HepG2 (cell line): ENCODE measurements around the gene CD7. TPM values are rescaled to one million over a fixed set of nuclear protein-coding genes. Genes with fewer than 3 reads are reported as not detected.

ENCODE experiments used
- ATAC-seq: fragments of 200-7000 bp; cut with Tn5 transposase; 3 replicates; pipeline ENCODE4 v1.9.1; 2020; ENCODE audit warnings: mild to moderate bottlenecking, moderate library complexity
- BruUV-seq: library from RNA; stranded (reverse); fragments of 400-500 nt; replicated peaks from 2 replicates; lab custom pipeline; 2021; lab: Mats Ljungman, UMichigan
- CTCF ChIA-PET: fragments of 300-600 bp; formaldehyde crosslinking; extraction: SDS; loops from one replicate; lab custom pipeline; 2021; ENCODE audit warnings: low total read pairs, inconsistent platforms, low intra/inter-chr PET ratio; lab: Yijun Ruan, JAX
- POLR2A ChIA-PET: fragments of 350-600 bp; sonication (Branson Sonifier 250); formaldehyde crosslinking; loops from one replicate; lab custom pipeline; 2020; ENCODE audit warnings: antibody characterized with exemption, inconsistent platforms; lab: Yijun Ruan, JAX
- DNase-seq: peaks from one replicate; pipeline ENCODE4 v3.0.0-alpha.2; 2015; ENCODE audit warnings: low spot score
- FAIRE-seq: peaks from 3 replicates; lab custom pipeline; 2011; peaks lifted over from hg19 to GRCh38; lab: Jason Lieb, UNC
- H2AFZ ChIP-seq: one replicate; pipeline ENCODE4 v1.6.1; 2011; ENCODE audit warnings: low read length, inconsistent platforms
- H3K27ac ChIP-seq: fragments of 300-600 bp; 3 replicates; pipeline ENCODE4 v1.8.0; 2011; ENCODE audit warnings: mixed run types, mild to moderate bottlenecking, mixed read lengths, low read length, inconsistent platforms; ENCODE audit not compliant: insufficient read depth; ENCODE audit errors: extremely low read length
- H3K27me3 ChIP-seq, 2 experiments: fragments of 200-600 bp in 1 of 2; 2 replicates in 1 of 2; 3 replicates in 1 of 2; pipeline versions ENCODE4 v1.6.0 to v1.8.0; 2011; ENCODE audit warnings: low read length in 2 of 2, mild to moderate bottlenecking in 2 of 2, moderate library complexity in 2 of 2, inconsistent platforms in 1 of 2; ENCODE audit not compliant: insufficient read depth in 2 of 2, control insufficient read depth in 1 of 2
- H3K36me3 ChIP-seq, 2 experiments: fragments of 200-600 bp in 1 of 2; replicated peaks in 1 of 2; 2 replicates in 1 of 2; 3 replicates in 1 of 2; pipeline versions ENCODE4 v1.5.1 to v1.8.0; 2011; ENCODE audit warnings: low read length in 2 of 2, inconsistent platforms in 1 of 2; ENCODE audit not compliant: insufficient read depth in 2 of 2, control insufficient read depth in 1 of 2
- H3K4me1 ChIP-seq: 2 replicates; pipeline ENCODE4 v1.5.1; 2012; ENCODE audit warnings: low read length, inconsistent platforms; ENCODE audit not compliant: insufficient read depth
- H3K4me2 ChIP-seq: 2 replicates; pipeline ENCODE4 v1.6.0; 2011; ENCODE audit warnings: low read depth, low read length, inconsistent platforms
- H3K4me3 ChIP-seq, 3 experiments: fragments of 200-600 bp in 1 of 3; sonication (generic), shearing (Covaris generic) in 1 of 3; replicated peaks in 1 of 3; 2 replicates each; pipeline ENCODE4 v1.5.1; 2011 to 2016; ENCODE audit warnings: low read length in 3 of 3, inconsistent platforms in 2 of 3, low read depth in 2 of 3, mild to moderate bottlenecking in 2 of 3, control low read depth in 1 of 3, mixed read lengths in 1 of 3; ENCODE audit not compliant: insufficient read depth in 1 of 3
- H3K79me2 ChIP-seq: one replicate; pipeline ENCODE4 v1.6.1; 2011; ENCODE audit warnings: low read length, inconsistent platforms; ENCODE audit not compliant: insufficient read depth
- H3K9ac ChIP-seq: 2 replicates; pipeline ENCODE4 v1.6.0; 2011; ENCODE audit warnings: mild to moderate bottlenecking, low read depth, low read length, inconsistent platforms; ENCODE audit not compliant: insufficient read depth
- H3K9me3 ChIP-seq: 2 replicates; pipeline ENCODE4 v1.5.1; 2012; ENCODE audit warnings: mild to moderate bottlenecking, low read length
- H4K20me1 ChIP-seq: 2 replicates; pipeline ENCODE4 v1.6.0; 2011; ENCODE audit warnings: inconsistent platforms, mild to moderate bottlenecking, low read length, moderate library complexity; ENCODE audit not compliant: insufficient read depth
- AGO2 ChIP-seq: fragments of 200-400 bp; formaldehyde crosslinking; optimal IDR thresholded peaks from 2 replicates; pipeline ENCODE3; 2017; ENCODE audit warnings: mild to moderate bottlenecking, low read depth, low read length, moderate library complexity
- ASH2L ChIP-seq: fragments of 300-600, 200-600 bp; sonication (generic); IDR thresholded peaks from 2 replicates; pipeline ENCODE4 v1.7.0; 2017; ENCODE audit warnings: low read depth, mild to moderate bottlenecking, moderate library complexity, mixed read lengths, low read length; ENCODE audit not compliant: insufficient read length
- EZH2 ChIP-seq: conservative IDR thresholded peaks from 2 replicates; pipeline ENCODE4 v1.6.1; 2012; ENCODE audit warnings: mild to moderate bottlenecking, low read depth, low read length, moderate library complexity
- GPBP1L1 ChIP-seq: sonication (generic); formaldehyde crosslinking; IDR thresholded peaks from 2 replicates; pipeline ENCODE4 v1.5.0; 2020; ENCODE audit warnings: mild to moderate bottlenecking, missing genetic modification reagents
- KDM3A ChIP-seq: IDR thresholded peaks from 2 replicates; pipeline ENCODE4 v1.6.1; 2018; ENCODE audit warnings: low read depth, missing compliant biosample characterization
- NONO ChIP-seq, 2 experiments: fragments of 450-650 bp in 1 of 2; sonication (generic) in 1 of 2; formaldehyde crosslinking in 1 of 2; IDR thresholded peaks in 1 of 2; conservative IDR thresholded peaks in 1 of 2; 2 replicates each; pipeline versions ENCODE4 v1.6.1 to v1.8.0; 2017 to 2022; ENCODE audit warnings: mild to moderate bottlenecking in 1 of 2, missing genetic modification reagents in 1 of 2, moderate library complexity in 1 of 2
- POLR2A ChIP-seq, 2 experiments: IDR thresholded peaks; 2 replicates each; pipeline ENCODE4 v1.6.1; 2011; ENCODE audit warnings: low read depth in 2 of 2, low read length in 2 of 2, mild to moderate bottlenecking in 1 of 2, moderate library complexity in 1 of 2; ENCODE audit not compliant: insufficient read depth in 1 of 2
- POLR2AphosphoS5 ChIP-seq: IDR thresholded peaks from 2 replicates; pipeline ENCODE4 v1.6.1; 2012; ENCODE audit warnings: low read depth, low read length
- POLR2G ChIP-seq: fragments of 200-400 bp; formaldehyde crosslinking; IDR thresholded peaks from 2 replicates; pipeline ENCODE4 v1.6.1; 2018; ENCODE audit warnings: mild to moderate bottlenecking, low read depth, low read length, moderate library complexity
- RBM22 ChIP-seq: fragments of 200-400 bp; formaldehyde crosslinking; optimal IDR thresholded peaks from 2 replicates; pipeline ENCODE3; 2017; ENCODE audit warnings: mild to moderate bottlenecking, low read length, moderate library complexity
- REPIN1 ChIP-seq: sonication (generic); formaldehyde crosslinking; IDR thresholded peaks from 2 replicates; pipeline ENCODE4 v1.8.0; 2022; ENCODE audit warnings: missing genetic modification reagents, low read depth, mild to moderate bottlenecking, borderline replicate concordance
- SOX6 ChIP-seq, 2 experiments: fragments of 450-650 bp in 1 of 2; sonication (generic) in 1 of 2; formaldehyde crosslinking in 1 of 2; IDR thresholded peaks; 2 replicates each; pipeline versions ENCODE4 v1.4.0 to v1.6.1; 2017 to 2020; ENCODE audit warnings: antibody characterized with exemption in 1 of 2, mild to moderate bottlenecking in 1 of 2, missing genetic modification reagents in 1 of 2
- ZBTB33 ChIP-seq: sonication (generic); formaldehyde crosslinking; IDR thresholded peaks from 2 replicates; pipeline ENCODE4 v1.4.0; 2020; ENCODE audit warnings: missing genetic modification reagents
- ZNF484 ChIP-seq: sonication (generic); formaldehyde crosslinking; IDR thresholded peaks from 2 replicates; pipeline ENCODE4 v1.5.1; 2020; ENCODE audit warnings: mild to moderate bottlenecking, low read depth, missing genetic modification reagents, borderline replicate concordance
- ZNF761 ChIP-seq: sonication (generic); formaldehyde crosslinking; conservative IDR thresholded peaks from 2 replicates; pipeline ENCODE4 v1.4.0; 2020; ENCODE audit warnings: mild to moderate bottlenecking, missing genetic modification reagents
- WGBS: methylation state at CpG from one replicate; pipeline ENCODE4 v1.1.6; 2017; ENCODE audit warnings: low lambda C conversion rate; 5-methylcytosine and 5-hydroxymethylcytosine counted together
- in situ Hi-C: cut with HindIII; loops from 2 replicates; pipeline ENCODE4 v1.10.0; 2017; ENCODE audit warnings: low pct_unique_long_range_greater_than_20kb; ENCODE audit not compliant: extremely low pct_ligation_motif_present
- intact Hi-C: fragments of 100-400 bp; cut with micrococcal nuclease; formaldehyde crosslinking; loops from one replicate; pipeline ENCODE4 v1.10.0; 2022; ENCODE audit not compliant: unreplicated experiment
- polyA plus RNA-seq, 8 experiments: library from polyadenylated mRNA; depleted of rRNA in 3 of 8; stranded (reverse) in 7 of 8; unstranded in 1 of 8; fragments of >200 nt; fragmentation: Illumina TruSeq in 4 of 8; extraction: Trizol in 4 of 8; gene quantifications; 2 replicates each; pipeline versions ENCODE4 v1.2.1 to v1.2.3, GENCODE V29; 2011 to 2016; ENCODE audit warnings: low read depth in 4 of 8, missing spikeins in 1 of 8, mixed read lengths in 1 of 8; ENCODE audit not compliant: insufficient read depth in 1 of 8
- total RNA-seq, 5 experiments: library from RNA; depleted of rRNA; stranded (reverse); fragments of >200 nt; fragmentation: Illumina TruSeq; extraction: Trizol; gene quantifications; 2 replicates each; pipeline ENCODE4 v1.2.3, GENCODE V29; 2016; ENCODE audit warnings: low read depth in 1 of 5

CD7 gene
- total and polyA plus RNA-seq, 2 of the 13 experiments (the other 11 are each of a cell fraction or from before 2014, with no cell fraction given), result 67.6 to 76.4 TPM

- FAIRE-seq (no peak), DNase-seq (no peak), ATAC-seq (no peak)
- Histone ChIP-seq H3K79me2 (peaks cover 67% of the 10 kb centered on the region), H3K4me3 (no peak overlapping the region), H3K9me3 (no peaks in the 10 kb centered on the region), H3K4me2 (peak overlapping the region; percentile 37; the same call in 1 of the 2 replicates), H4K20me1 (peaks cover 67% of the 10 kb centered on the region), H3K27ac (no peak overlapping the region), H3K9ac (peak overlapping the region; percentile 21; the same call in 1 of the 2 replicates), H3K27me3 (no peaks in the 10 kb centered on the region; a peak in 1 of 5 replicates), H2AFZ (no peak overlapping the region), H3K36me3 (peaks cover 11 to 29% of the 10 kb centered on the region in 2 experiments), H3K4me1 (peaks cover 87% of the 10 kb centered on the region)
- ChIA-PET POLR2A (interaction anchor here (0.6 to 10.6 kb wide), 6 partner anchors 22 to 34 kb away, joined by 3 to 119 read pairs (median 5); no protein-coding TSS in a partner anchor), CTCF (no interaction called here)
- no TSS peak for BruUV-seq
- intact Hi-C loops, result no loop called here
- no peak for TF ChIP-seq GPBP1L1 (CRISPR knock-in tag)
- TF ChIP-seq EZH2, result no peak
- TF ChIP-seq KDM3A (CRISPR knock-in tag), result no peak
- TF ChIP-seq POLR2A (IDR thresholded peaks at IDR 0.05; ENCODE audit: insufficient read depth in 1 of 2, low read depth in 2 of 2, low read length in 2 of 2), result peak; percentile 2 to 15; a peak in 2 of 4 replicates
- peak; percentile 11 for TF ChIP-seq POLR2AphosphoS5
- TF ChIP-seq ZBTB33 (CRISPR knock-in tag), result peak; percentile 40; the same call in 1 of the 2 replicates
- no peak for TF ChIP-seq SOX6 (IDR thresholded peaks at IDR 0.05)
- no peak for TF ChIP-seq SOX6 (CRISPR knock-in tag; IDR thresholded peaks at IDR 0.05)
- TF ChIP-seq REPIN1 (CRISPR knock-in tag), result no peak
- TF ChIP-seq AGO2, result peak; percentile 55
- TF ChIP-seq RBM22, result peak; percentile 61
- no peak for TF ChIP-seq NONO (IDR thresholded peaks at IDR 0.05)
- TF ChIP-seq NONO (CRISPR knock-in tag; conservative IDR thresholded peaks at IDR 0.05), result no peak
- TF ChIP-seq ZNF761 (CRISPR knock-in tag), result no peak
- TF ChIP-seq POLR2G, result peak; percentile 19; the same call in 1 of the 2 replicates
- TF ChIP-seq ASH2L, result no peak
- TF ChIP-seq ZNF484 (CRISPR knock-in tag), result no peak
- in situ Hi-C loops, result no loop called here
- WGBS, result 92% methylated on average over 12 of the region's 12 CpGs
These were observed 46.8 kb downstream of the CD7 start for GRCh38 chr17:82270651-82271050.
